Hepatocyte (in vitro differentiated cells): ENCODE data around the gene TMPRSS11F.

Source experiments
- CTCF ChIP-seq: fragments of 200-600 bp; sonication (generic); IDR thresholded peaks from 2 replicates; pipeline ENCODE4 v1.5.1; 2016; ENCODE audit warnings: antibody characterized with exemption, mild to moderate bottlenecking; ENCODE audit not compliant: poor library complexity
- EZH2 ChIP-seq: fragments of 200-600 bp; sonication (generic); IDR thresholded peaks from 2 replicates; pipeline ENCODE4 v1.6.1; 2016; ENCODE audit warnings: antibody characterized with exemption, mild to moderate bottlenecking, borderline replicate concordance
- EZH2phosphoT487 ChIP-seq: fragments of 200-600 bp; sonication (generic); IDR thresholded peaks from one replicate; pipeline ENCODE4 v1.6.1; 2018; ENCODE audit warnings: antibody characterized with exemption, mild to moderate bottlenecking, low read depth, moderate library complexity; ENCODE audit not compliant: unreplicated experiment, severe bottlenecking

- TF ChIP-seq CTCF (no peak), EZH2phosphoT487 (no peak), EZH2 (no peak)
These were observed 34.1 kb upstream of the TMPRSS11F start for GRCh38 chr4:68163754-68164153.
